B cell (primary cell): ENCODE data around the gene ACR. TPM values are rescaled to one million over a fixed set of nuclear protein-coding genes. Genes with fewer than 3 reads are reported as not detected.
"Not testable (repeated sequence)": the region's sequence is repeated elsewhere in the genome, so short reads cannot be mapped to it uniquely, and the experiment has no call there.

ENCODE experiments used
- ATAC-seq: fragments of 200-7000 bp; cut with Tn5 transposase; one replicate; pipeline ENCODE4 v1.10.0; 2021; ENCODE audit warnings: low read depth, mild to moderate bottlenecking, moderate number of reproducible peaks, moderate library complexity
- CTCF ChIA-PET: fragments of 350-600 bp; sonication (Branson Sonifier 250); formaldehyde crosslinking; loops from one replicate; lab custom pipeline; 2021; ENCODE audit warnings: antibody characterized with exemption, inconsistent platforms; lab: Charles Lee
- POLR2A ChIA-PET: fragments of 350-600 bp; sonication (Branson Sonifier 250); formaldehyde crosslinking; loops from one replicate; lab custom pipeline; 2021; ENCODE audit warnings: antibody characterized with exemption; lab: Charles Lee
- DNase-seq: peaks from one replicate; pipeline ENCODE4 v3.0.0; 2013
- H2AFZ ChIP-seq: 2 replicates; pipeline ENCODE4 v1.6.1; 2012; ENCODE audit warnings: mild to moderate bottlenecking, low read depth, low read length; ENCODE audit not compliant: insufficient read depth, poor library complexity, severe bottlenecking
- H3K27ac ChIP-seq, 2 donors: 1 replicate in 1 of 2; 2 replicates in 1 of 2; pipeline ENCODE4 v1.5.1; 2012 to 2013; ENCODE audit warnings: low read length in 2 of 2, mild to moderate bottlenecking in 2 of 2, moderate library complexity in 1 of 2
- H3K27me3 ChIP-seq, 4 experiments: fragments of 200-600 bp in 1 of 4; sonication (generic) in 1 of 4; replicated peaks in 1 of 4; 1 replicate in 2 of 4; 2 replicates in 2 of 4; pipeline versions ENCODE4 v1.6.1 to v1.7.0; 2013 to 2016; ENCODE audit warnings: low read length in 3 of 4, mild to moderate bottlenecking in 2 of 4, mixed read lengths in 1 of 4, moderate library complexity in 1 of 4; ENCODE audit not compliant: insufficient read depth in 4 of 4, control insufficient read depth in 3 of 4; ENCODE audit errors: control extremely low read depth in 1 of 4
- H3K36me3 ChIP-seq, 2 experiments: replicated peaks in 1 of 2; 1 replicate in 1 of 2; 2 replicates in 1 of 2; pipeline versions ENCODE4 v1.6.1 to v1.7.1; 2013; ENCODE audit warnings: low read length in 1 of 2; ENCODE audit not compliant: insufficient read depth in 2 of 2, control insufficient read depth in 1 of 2; ENCODE audit errors: control extremely low read depth in 1 of 2, extremely low read depth in 1 of 2
- H3K4me1 ChIP-seq, 2 donors: fragments of 200-600 bp in 1 of 2; sonication (generic) in 1 of 2; 1 replicate in 1 of 2; 2 replicates in 1 of 2; pipeline versions ENCODE4 v1.5.1 to v1.6.1; 2013 to 2017; ENCODE audit warnings: low read length in 2 of 2; ENCODE audit not compliant: control insufficient read depth in 2 of 2, insufficient read depth in 2 of 2
- H3K4me2 ChIP-seq: replicated peaks from 2 replicates; pipeline ENCODE3; 2012; ENCODE audit warnings: mild to moderate bottlenecking, low read depth, low read length; ENCODE audit not compliant: poor library complexity, severe bottlenecking
- H3K4me3 ChIP-seq, 5 experiments: fragments of 200-600 bp in 1 of 5; sonication (generic) in 1 of 5; 1 replicate in 3 of 5; 2 replicates in 2 of 5; pipeline versions ENCODE4 v1.5.1 to v1.7.0; 2011 to 2016; ENCODE audit warnings: low read length in 4 of 5, mild to moderate bottlenecking in 4 of 5, low read depth in 2 of 5, control low read depth in 1 of 5, moderate library complexity in 1 of 5; ENCODE audit not compliant: insufficient read depth in 1 of 5; ENCODE audit errors: control extremely low read depth in 1 of 5, extremely low read depth in 1 of 5
- H3K79me2 ChIP-seq: fragments of 200-600 bp; sonication (generic); one replicate; pipeline ENCODE4 v1.6.0; 2016; ENCODE audit warnings: low read length; ENCODE audit not compliant: control insufficient read depth, insufficient read depth
- H3K9ac ChIP-seq: fragments of 200-600 bp; sonication (generic); 2 replicates; pipeline ENCODE4 v1.6.1; 2017; ENCODE audit warnings: mild to moderate bottlenecking, low read length, moderate library complexity
- H3K9me3 ChIP-seq, 3 donors: one replicate each; pipeline versions ENCODE4 v1.6.1 to v1.7.1; 2013; ENCODE audit warnings: low read length in 2 of 3; ENCODE audit not compliant: control insufficient read depth in 2 of 3, insufficient read depth in 1 of 3; ENCODE audit errors: control extremely low read depth in 1 of 3
- H4K20me1 ChIP-seq: 2 replicates; pipeline ENCODE4 v1.6.0; 2012; ENCODE audit warnings: mild to moderate bottlenecking, low read length; ENCODE audit not compliant: insufficient read depth, control insufficient read depth, poor library complexity, severe bottlenecking
- H3K27ac Mint-ChIP-seq: one replicate; pipeline ENCODE4 v1.8.0; 2021; ENCODE audit warnings: mixed read lengths
- H3K27me3 Mint-ChIP-seq: one replicate; pipeline ENCODE4 v1.8.0; 2021; ENCODE audit warnings: mixed read lengths
- H3K4me1 Mint-ChIP-seq: one replicate; pipeline ENCODE4 v1.8.0; 2021; ENCODE audit warnings: mixed read lengths
- H3K4me3 Mint-ChIP-seq: one replicate; pipeline ENCODE4 v1.8.0; 2021; ENCODE audit warnings: mixed read lengths
- H3K9me3 Mint-ChIP-seq: one replicate; pipeline ENCODE4 v1.8.0; 2022; ENCODE audit warnings: mixed read lengths; ENCODE audit not compliant: insufficient read depth
- WGBS: methylation state at CpG from one replicate; pipeline ENCODE4 v1.1.5; 2013; ENCODE audit warnings: missing lambda C conversion rate; ENCODE audit not compliant: insufficient coverage; 5-methylcytosine and 5-hydroxymethylcytosine counted together
- intact Hi-C: fragments of 100-400 bp; cut with micrococcal nuclease; formaldehyde crosslinking; loops from one replicate; pipeline ENCODE4 v1.10.0; 2022
- polyA plus RNA-seq: library from polyadenylated mRNA; depleted of rRNA; stranded (reverse); fragments of >200 nt; gene quantifications from 2 replicates; pipeline ENCODE4 v1.2.3, GENCODE V29; 2012
- total RNA-seq, 2 donors: library from RNA; stranded (reverse); fragments of 120-200 nt in 1 of 2; gene quantifications; 1 replicate in 1 of 2; 2 replicates in 1 of 2; pipeline versions ENCODE4 v1.2.3 to v1.2.4, GENCODE V29; 2013 to 2022

The ACR gene
- total and polyA plus RNA-seq, 2 donors (not counting 1 experiment from before 2014, with no cell fraction given) = not detected

- intact Hi-C loops, CTCF ChIA-PET, H2AFZ ChIP-seq, H3K36me3 ChIP-seq, H3K79me2 ChIP-seq, H3K4me2 ChIP-seq, H3K9ac ChIP-seq, POLR2A ChIA-PET, H4K20me1 ChIP-seq, H3K9me3 ChIP-seq, H3K4me1 ChIP-seq, H3K27me3 Mint-ChIP-seq, DNase-seq, H3K4me3 Mint-ChIP-seq, H3K27me3 ChIP-seq, H3K4me3 ChIP-seq, H3K9me3 Mint-ChIP-seq, H3K27ac Mint-ChIP-seq, H3K27ac ChIP-seq, ATAC-seq, H3K4me1 Mint-ChIP-seq: not testable (repeated sequence)
- 0% methylated on average over 1 of the region's 12 CpGs for WGBS
These were observed 6.4 kb downstream of the ACR start for GRCh38 chr22:50744424-50744823.

- POLR2A ChIA-PET, intact Hi-C loops: not testable (repeated sequence)
- no CpG with 5 or more reads among the region's 1 CpG for WGBS
These were observed 9.5 kb downstream of the ACR start for GRCh38 chr22:50747521-50747920.

GRCh38 chr22:50748630-50749029 is 10.6 kb downstream of the ACR start:
- H3K79me2 ChIP-seq, H3K36me3 ChIP-seq, H3K9me3 ChIP-seq, DNase-seq, POLR2A ChIA-PET, H2AFZ ChIP-seq, H3K4me1 ChIP-seq, H3K4me1 Mint-ChIP-seq, H3K27me3 Mint-ChIP-seq, H3K4me2 ChIP-seq, H3K4me3 ChIP-seq, ATAC-seq, H3K9ac ChIP-seq, H3K27ac Mint-ChIP-seq, H3K9me3 Mint-ChIP-seq, H3K4me3 Mint-ChIP-seq, H3K27ac ChIP-seq, H4K20me1 ChIP-seq, intact Hi-C loops, CTCF ChIA-PET, H3K27me3 ChIP-seq: not testable (repeated sequence)
- 86% methylated on average over 9 of the region's 13 CpGs for WGBS

More at GRCh38 chr22:50747521-50747920, 9.5 kb downstream of the ACR start:
- H3K27me3 ChIP-seq, H3K79me2 ChIP-seq, CTCF ChIA-PET, H3K9ac ChIP-seq, H3K9me3 ChIP-seq, H3K27ac Mint-ChIP-seq, H3K4me3 ChIP-seq, H2AFZ ChIP-seq, ATAC-seq, DNase-seq, H3K4me2 ChIP-seq, H3K4me3 Mint-ChIP-seq, H4K20me1 ChIP-seq, H3K4me1 ChIP-seq, H3K36me3 ChIP-seq, H3K4me1 Mint-ChIP-seq, H3K27me3 Mint-ChIP-seq, H3K27ac ChIP-seq, H3K9me3 Mint-ChIP-seq: not testable (repeated sequence)

DNA sequence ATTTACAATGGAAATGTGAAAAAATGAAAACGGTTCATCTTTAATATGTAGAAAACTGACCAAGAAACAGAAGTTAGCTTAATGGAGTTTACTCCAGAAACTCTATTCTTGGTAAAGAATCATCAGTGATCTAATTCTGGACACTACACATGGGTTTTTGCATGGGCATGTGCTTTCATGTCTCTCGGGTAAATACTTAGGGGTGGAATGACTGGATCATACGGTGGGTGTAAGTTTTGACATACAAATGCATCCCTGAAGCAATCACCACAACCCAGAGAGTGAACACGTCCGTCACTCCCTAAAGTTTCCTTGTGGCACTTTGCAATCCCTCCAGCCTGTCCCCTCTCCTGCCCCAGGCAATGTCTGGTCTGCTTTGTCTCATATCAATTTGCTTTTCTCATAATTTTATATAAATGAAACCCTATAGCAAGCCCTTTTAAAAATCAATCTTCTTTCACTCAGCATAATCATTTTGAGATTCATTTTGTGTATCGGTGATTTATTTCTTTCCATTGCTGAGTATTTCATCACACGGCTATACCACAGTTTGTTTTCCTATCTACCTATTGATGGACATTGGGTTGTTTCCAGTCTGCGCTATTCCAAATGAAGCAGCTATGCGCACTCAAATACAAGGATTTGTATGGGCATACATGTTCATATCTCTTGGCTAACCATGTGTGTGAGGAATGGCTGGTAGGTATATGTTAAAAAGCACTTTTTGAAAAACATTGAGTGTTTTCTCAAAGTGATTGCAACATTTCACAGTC is 11.5 kb downstream of the ACR start:
- H3K27me3 Mint-ChIP-seq, ATAC-seq, intact Hi-C loops: not testable (repeated sequence)

More for the DNA sequence above, 11.5 kb downstream of the ACR start:
- H3K9me3 ChIP-seq, H4K20me1 ChIP-seq, H3K27ac Mint-ChIP-seq, H2AFZ ChIP-seq, H3K4me3 ChIP-seq, H3K4me2 ChIP-seq, DNase-seq, H3K4me1 ChIP-seq, H3K79me2 ChIP-seq, H3K9me3 Mint-ChIP-seq, POLR2A ChIA-PET, H3K27ac ChIP-seq, H3K4me3 Mint-ChIP-seq, H3K9ac ChIP-seq, H3K27me3 ChIP-seq, H3K36me3 ChIP-seq, H3K4me1 Mint-ChIP-seq, CTCF ChIA-PET: not testable (repeated sequence)
- WGBS = 60% methylated on average over 2 of the region's 9 CpGs
